Heart left ventricle (tissue), 16 donors: ENCODE results near the gene CPNE5. TPM values are rescaled to one million over a fixed set of nuclear protein-coding genes. Genes with fewer than 3 reads are reported as not detected.
A peak's percentile ranks its signal among the peaks of the same experiment; 100 is the strongest.

Experiments used
- ATAC-seq, 4 donors: fragments of 200-7000 bp; cut with Tn5 transposase; one replicate each; pipeline ENCODE4 v1.9.1; 2020 to 2022; ENCODE audit warnings: moderate library complexity in 4 of 4, mild to moderate bottlenecking in 3 of 4, moderate number of reproducible peaks in 1 of 4
- DNase-seq, 5 donors: peaks; one replicate each; pipeline ENCODE4 v3.0.0-alpha.2; 2020
- H3K27ac ChIP-seq, 12 donors: fragments of 200-600 bp; sonication (generic) in 4 of 12; one replicate each; pipeline versions ENCODE4 v1.5.0 to v1.8.0; 2016 to 2022; ENCODE audit warnings: mild to moderate bottlenecking in 2 of 12
- H3K27me3 ChIP-seq, 9 donors: fragments of 200-600 bp; sonication (generic) in 2 of 9; one replicate each; pipeline versions ENCODE4 v1.5.1 to v1.8.0; 2016 to 2022; ENCODE audit warnings: mild to moderate bottlenecking in 3 of 9
- H3K36me3 ChIP-seq, 9 donors: fragments of 200-600 bp; sonication (generic) in 2 of 9; one replicate each; pipeline versions ENCODE4 v1.5.0 to v1.8.0; 2018 to 2022; ENCODE audit warnings: mild to moderate bottlenecking in 2 of 9
- H3K4me1 ChIP-seq, 12 donors: fragments of 200-600 bp; sonication (generic) in 4 of 12; one replicate each; pipeline versions ENCODE4 v1.5.0 to v1.8.0; 2016 to 2022; ENCODE audit warnings: mild to moderate bottlenecking in 3 of 12
- H3K4me3 ChIP-seq, 12 donors: fragments of 200-600 bp; sonication (generic) in 4 of 12; one replicate each; pipeline versions ENCODE4 v1.5.0 to v1.8.0; 2017 to 2022; ENCODE audit warnings: mild to moderate bottlenecking in 9 of 12, moderate library complexity in 4 of 12
- H3K9me3 ChIP-seq, 12 donors: fragments of 200-600 bp; sonication (generic) in 4 of 12; one replicate each; pipeline versions ENCODE4 v1.5.0 to v1.8.0; 2016 to 2022; ENCODE audit warnings: mild to moderate bottlenecking in 1 of 12
- CTCF ChIP-seq, 12 donors: fragments of 200-600 bp; sonication (generic) in 4 of 12; IDR thresholded peaks; one replicate each; pipeline versions ENCODE4 v1.5.0 to v1.8.0; 2018 to 2022; ENCODE audit warnings: antibody characterized with exemption in 12 of 12, mild to moderate bottlenecking in 5 of 12
- POLR2A ChIP-seq, 2 donors: fragments of 450-650 bp; IDR thresholded peaks; one replicate each; pipeline ENCODE4 v1.6.1; 2017; ENCODE audit warnings: antibody characterized with exemption in 2 of 2, mild to moderate bottlenecking in 2 of 2, moderate library complexity in 2 of 2
- WGBS, 4 donors: extraction: QIAGEN DNeasy Blood & Tissue Kit in 2 of 4; methylation state at CpG; one replicate each; pipeline versions ENCODE4 v1.1.5 to v1.1.7; 2013 to 2018; 5-methylcytosine and 5-hydroxymethylcytosine counted together
- intact Hi-C, 10 donors: fragments of 100-400 bp; cut with DNase I; formaldehyde crosslinking; loops; one replicate each; pipeline versions ENCODE4 v1.11.1 to v1.14.2; 2022
- polyA plus RNA-seq, 2 donors: library from polyadenylated mRNA; stranded (reverse); fragments of 200-250 nt; gene quantifications; one replicate each; pipeline ENCODE4 v1.2.3, GENCODE V29; 2013
- total RNA-seq, 9 donors: library from RNA; depleted of rRNA in 2 of 9; stranded (reverse); fragments of >200 nt in 2 of 9; fragmentation: NEBNext Ultra II Directional in 3 of 9; extraction: Animal tissue kit (Norgen Biotek cat#: 25700) in 3 of 9; gene quantifications; one replicate each; pipeline versions ENCODE4 v1.1.0 to v1.2.4, GENCODE V29; 2016 to 2023
- donor health status: ischemic (EF 13 %, LVEDD 7.1; RV severe dilation, severe dysfunction).
- donor health status: healthy with polysubstance abuse.
- donor health status: DM: no; HTN: yes; CAD: no.
- donor health status: DM: no; HTN: no; CAD: no.
- donor health status: ischemic (EF 25% LVEDD 6.9; RV normal size, moderate dysfunction).
- donor health status: ischemic (EF 25% LVEDD 5.7; RV mildly dilated, moderate dysfunction).
- donor health status: healthy.
- donor health status: DM: yes; HTN: yes; CAD: no.
- donor health status: ischemic (EF 35%, LVEDD 5.7; RV mildly dilated, moderate dysfunction).
- donor health status: nonischemic (EF 11% LVEDD 7.7; RV severe dilation, severe dysfunction).
- donor health status: DM: yes; HTN: yes; CAD: no.
- donor health status: PGD.
- donor health status: ischemic (EF 29% LVEDD 5.4; RV normal size, mild dysfunction).
- donor health status: nonischemic (EF 23%, LVEDD 6.1; RV moderate dilation, normal function).

The CPNE5 gene
- total and polyA plus RNA-seq, 11 donors = 4.0 to 111 (median 13.4) TPM

- peak; percentile 0 to 46 (median 5) for ATAC-seq
- Histone ChIP-seq H3K9me3 (no peaks in the 10 kb centered on the region), H3K27ac (peak overlapping the region; percentile 65 to 91 (median 75)), H3K4me3 (peak overlapping the region; percentile 33 to 76 (median 60)), H3K4me1 (peaks cover 4 to 61% (median 17%) of the 10 kb centered on the region in 12 donors), H3K27me3 (peaks cover 0 to 24% (median 0%) of the 10 kb centered on the region in 9 donors), H3K36me3 (no peaks in the 10 kb centered on the region)
- TF ChIP-seq CTCF (IDR thresholded peaks at IDR 0.05) (no peak), POLR2A (IDR thresholded peaks at IDR 0.05) (peak in 1 of 2 donors; percentile 20)
- 9 to 25% (median 14%) methylated on average over 16 to 44 of the region's 44 CpGs for WGBS, 4 donors
- peak in 4 of 5 donors; percentile 46 to 70 (median 65) for DNase-seq
- intact Hi-C loops = loop anchor here in 2 of 10 donors (5.0 to 10.0 kb wide), 3 partner anchors 33 to 226 kb away; no protein-coding TSS in a partner anchor
Observed at GRCh38 chr6:36840432-36841403, 1.5 kb upstream of the CPNE5 start.

GRCh38 chr6:36839749-36840431, 646 bp upstream of the CPNE5 start:
- no peaks in the 10 kb centered on the region for H3K36me3 ChIP-seq
- ATAC-seq = peak in 3 of 4 donors; percentile 6 to 43 (median 24)
- peak overlapping the region; percentile 65 to 91 (median 75) for H3K27ac ChIP-seq
- H3K9me3 ChIP-seq = no peaks in the 10 kb centered on the region
- WGBS, 4 donors = 1 to 2% (median 1%) methylated on average over 22 to 70 of the region's 70 CpGs
- intact Hi-C loops = loop anchor here in 2 of 10 donors (5.0 to 10.0 kb wide), 3 partner anchors 33 to 225 kb away; no protein-coding TSS in a partner anchor
- peaks cover 0 to 24% (median 0%) of the 10 kb centered on the region in 9 donors for H3K27me3 ChIP-seq
- TF ChIP-seq CTCF (IDR thresholded peaks at IDR 0.05) = peak in 10 of 12 donors; percentile 9 to 56 (median 42)
- TF ChIP-seq POLR2A (IDR thresholded peaks at IDR 0.05) = no peak
- peak; percentile 59 to 80 (median 75) for DNase-seq
- H3K4me1 ChIP-seq = peaks cover 4 to 61% (median 17%) of the 10 kb centered on the region in 12 donors
- H3K4me3 ChIP-seq = peak overlapping the region; percentile 33 to 76 (median 60)

- peak overlapping the region in 5 of 12 donors; percentile 31 to 91 (median 83) for H3K27ac ChIP-seq
- ATAC-seq = no peak
- intact Hi-C loops = no loop called here
Observed at GRCh38 chr6:36837686-36838085, 1.6 kb downstream of the CPNE5 start.

More at GRCh38 chr6:36837686-36838085, 1.6 kb downstream of the CPNE5 start:
- Histone ChIP-seq H3K4me1 (peaks cover 4 to 55% (median 18%) of the 10 kb centered on the region in 12 donors), H3K36me3 (no peaks in the 10 kb centered on the region), H3K27me3 (peaks cover 0 to 24% (median 0%) of the 10 kb centered on the region in 9 donors), H3K4me3 (peak overlapping the region in 2 of 12 donors; percentile 61 to 74), H3K9me3 (no peaks in the 10 kb centered on the region)
- DNase-seq = peak in 1 of 5 donors; percentile 28
- TF ChIP-seq POLR2A (IDR thresholded peaks at IDR 0.05) (no peak), CTCF (IDR thresholded peaks at IDR 0.05) (no peak)
- 87 to 95% (median 93%) methylated on average over 6 of the region's 6 CpGs for WGBS, 4 donors
